ENCODE data around the gene DBH. TPM values are rescaled to one million over a fixed set of nuclear protein-coding genes. Genes with fewer than 3 reads are reported as not detected.
A peak's percentile ranks its signal among the peaks of the same experiment; 100 is the strongest.

DBH gene
- polyA plus RNA-seq, 3 donors: not detected

DNA sequence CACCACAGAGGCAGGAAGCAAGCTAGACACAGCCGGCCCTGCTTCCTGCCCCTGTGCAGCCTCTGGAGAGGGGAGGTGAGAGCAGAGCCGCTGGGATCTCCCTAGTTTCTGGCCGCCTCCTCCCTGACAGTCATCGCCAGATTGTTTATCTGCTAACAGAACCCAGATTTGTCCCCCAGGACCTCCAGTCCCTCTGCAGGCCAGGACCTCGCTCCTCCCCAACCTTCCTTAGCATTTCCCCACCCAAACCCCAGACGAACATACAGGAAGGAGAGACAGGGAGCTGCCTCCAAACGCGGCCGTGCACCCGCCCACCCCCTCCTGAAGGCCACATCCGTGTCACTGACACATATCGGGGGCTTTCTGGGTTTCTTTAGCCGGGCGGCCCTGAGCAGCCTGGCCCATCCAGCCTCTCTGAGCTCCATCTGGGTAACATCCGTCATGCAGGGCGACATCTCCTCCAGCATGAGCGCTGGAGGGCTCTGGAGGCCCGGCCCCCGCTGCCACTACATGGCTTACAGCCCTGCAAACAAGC, 47.5 kb downstream of the DBH start:
- H3K4me1 ChIP-seq (ENCODE audit: control insufficient read depth in 1 of 2, insufficient read depth in 2 of 2, low read length in 2 of 2): no peaks in the 10 kb centered on the region
- H3K9me3 ChIP-seq (replicated peaks in 1 of 2; ENCODE audit: control insufficient read depth in 1 of 2, insufficient read depth in 1 of 2, low read length in 2 of 2): no peaks in the 10 kb centered on the region
- H3K4me3 Mint-ChIP-seq: no peak overlapping the region
- 77% methylated on average over 19 of the region's 19 CpGs for WGBS (ENCODE audit: insufficient coverage)
- H3K36me3 Mint-ChIP-seq: no peaks in the 10 kb centered on the region
- H3K4me2 ChIP-seq (replicated peaks; ENCODE audit: extremely low read depth, low read length, poor library complexity, severe bottlenecking): no peak overlapping the region
- H3K4me3 ChIP-seq (replicated peaks in 1 of 3; ENCODE audit: low read depth in 2 of 3, low read length in 3 of 3): no peak overlapping the region
- H3K27ac Mint-ChIP-seq: peak overlapping the region in 2 of 7 donors; percentile 41 to 57
- H3K27ac ChIP-seq (ENCODE audit: low read depth in 1 of 2, low read length in 2 of 2): no peak overlapping the region
- H3K27me3 Mint-ChIP-seq (ENCODE audit: low read depth in 3 of 3): peaks cover 0 to 2% (median 2%) of the 10 kb centered on the region in 3 donors
- H3K4me1 Mint-ChIP-seq: no peaks in the 10 kb centered on the region
- no peaks in the 10 kb centered on the region for H4K20me1 ChIP-seq (ENCODE audit: insufficient read depth, low read length)
- TF ChIP-seq, protein P1, sequence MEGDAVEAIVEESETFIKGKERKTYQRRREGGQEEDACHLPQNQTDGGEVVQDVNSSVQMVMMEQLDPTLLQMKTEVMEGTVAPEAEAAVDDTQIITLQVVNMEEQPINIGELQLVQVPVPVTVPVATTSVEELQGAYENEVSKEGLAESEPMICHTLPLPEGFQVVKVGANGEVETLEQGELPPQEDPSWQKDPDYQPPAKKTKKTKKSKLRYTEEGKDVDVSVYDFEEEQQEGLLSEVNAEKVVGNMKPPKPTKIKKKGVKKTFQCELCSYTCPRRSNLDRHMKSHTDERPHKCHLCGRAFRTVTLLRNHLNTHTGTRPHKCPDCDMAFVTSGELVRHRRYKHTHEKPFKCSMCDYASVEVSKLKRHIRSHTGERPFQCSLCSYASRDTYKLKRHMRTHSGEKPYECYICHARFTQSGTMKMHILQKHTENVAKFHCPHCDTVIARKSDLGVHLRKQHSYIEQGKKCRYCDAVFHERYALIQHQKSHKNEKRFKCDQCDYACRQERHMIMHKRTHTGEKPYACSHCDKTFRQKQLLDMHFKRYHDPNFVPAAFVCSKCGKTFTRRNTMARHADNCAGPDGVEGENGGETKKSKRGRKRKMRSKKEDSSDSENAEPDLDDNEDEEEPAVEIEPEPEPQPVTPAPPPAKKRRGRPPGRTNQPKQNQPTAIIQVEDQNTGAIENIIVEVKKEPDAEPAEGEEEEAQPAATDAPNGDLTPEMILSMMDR (IDR thresholded peaks at IDR 0.05): no peak
- H2AFZ ChIP-seq (ENCODE audit: insufficient read depth, low read depth, low read length, poor library complexity, severe bottlenecking): no peak overlapping the region
- H3K9me3 Mint-ChIP-seq: no peaks in the 10 kb centered on the region
- H3K27me3 ChIP-seq (ENCODE audit: control insufficient read depth in 2 of 2, insufficient read depth in 2 of 2, low read length in 2 of 2): no peaks in the 10 kb centered on the region
- intact Hi-C loops (cut with micrococcal nuclease): no loop called here
- no peak overlapping the region for H3K9ac ChIP-seq (ENCODE audit: insufficient read depth, low read length, poor library complexity, severe bottlenecking)
- H3K36me3 ChIP-seq (replicated peaks in 1 of 2; ENCODE audit: control insufficient read depth in 1 of 2, insufficient read depth in 2 of 2, low read length in 2 of 2): no peaks in the 10 kb centered on the region
- no peaks in the 10 kb centered on the region for H3K79me2 ChIP-seq (ENCODE audit: insufficient read depth, low read length)
- DNase-seq: no peak

DNA sequence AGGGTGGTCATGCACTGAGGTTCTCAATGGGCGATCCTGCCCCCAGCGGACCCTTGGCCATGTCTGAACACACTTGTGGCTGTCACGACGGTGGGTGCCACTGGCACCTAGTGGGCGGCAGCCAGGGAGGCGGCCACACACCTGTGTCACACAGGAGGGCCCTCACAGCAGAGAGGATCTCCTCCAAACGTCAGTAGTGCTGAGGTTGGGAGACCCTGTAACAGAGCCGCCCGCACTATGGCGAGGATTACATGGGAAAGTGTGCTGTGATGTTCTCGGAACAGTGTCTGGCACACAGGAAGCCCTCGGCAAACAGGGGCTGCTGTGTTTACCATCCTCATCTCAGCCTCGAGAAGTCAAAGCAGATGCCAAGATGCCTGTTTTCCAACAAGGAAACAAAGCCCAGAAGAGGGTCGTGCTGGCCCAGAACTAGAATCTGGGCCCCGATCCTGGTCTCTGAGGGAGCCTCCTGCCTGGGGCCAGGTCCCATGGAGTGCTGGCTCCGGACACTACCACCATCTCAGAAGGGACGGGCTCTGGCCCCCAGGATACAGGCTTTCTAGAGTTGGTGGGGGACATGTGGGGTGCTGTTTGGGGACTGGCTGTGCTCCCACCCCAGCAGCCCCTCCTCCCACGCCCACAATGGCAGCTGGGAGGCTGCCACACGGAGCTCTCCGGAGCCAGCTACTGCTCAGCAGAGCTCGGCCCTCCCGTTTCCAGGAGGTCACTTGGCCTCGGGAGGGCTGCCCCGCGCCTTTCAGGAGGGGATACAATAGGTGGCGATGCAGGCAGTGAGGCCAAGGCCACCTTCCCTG, 48.2 kb downstream of the DBH start:
- Histone ChIP-seq H2AFZ (ENCODE audit: insufficient read depth, low read depth, low read length, poor library complexity, severe bottlenecking) (no peak overlapping the region), H3K27ac (ENCODE audit: low read depth in 1 of 2, low read length in 2 of 2) (no peak overlapping the region), H3K4me1 (ENCODE audit: control insufficient read depth in 1 of 2, insufficient read depth in 2 of 2, low read length in 2 of 2) (no peaks in the 10 kb centered on the region), H3K9me3 (replicated peaks in 1 of 2; ENCODE audit: control insufficient read depth in 1 of 2, insufficient read depth in 1 of 2, low read length in 2 of 2) (no peaks in the 10 kb centered on the region), H3K79me2 (ENCODE audit: insufficient read depth, low read length) (no peaks in the 10 kb centered on the region), H3K36me3 (replicated peaks in 1 of 2; ENCODE audit: control insufficient read depth in 1 of 2, insufficient read depth in 2 of 2, low read length in 2 of 2) (no peaks in the 10 kb centered on the region), H3K27me3 (ENCODE audit: control insufficient read depth in 2 of 2, insufficient read depth in 2 of 2, low read length in 2 of 2) (no peaks in the 10 kb centered on the region), H3K4me2 (replicated peaks; ENCODE audit: extremely low read depth, low read length, poor library complexity, severe bottlenecking) (no peak overlapping the region), H3K4me3 (replicated peaks in 1 of 3; ENCODE audit: low read depth in 2 of 3, low read length in 3 of 3) (no peak overlapping the region), H4K20me1 (ENCODE audit: insufficient read depth, low read length) (no peaks in the 10 kb centered on the region), H3K9ac (ENCODE audit: insufficient read depth, low read length, poor library complexity, severe bottlenecking) (no peak overlapping the region)
- H3K9me3 Mint-ChIP-seq: no peaks in the 10 kb centered on the region
- H3K4me3 Mint-ChIP-seq: no peak overlapping the region
- H3K27me3 Mint-ChIP-seq (ENCODE audit: low read depth in 3 of 3): peaks cover 0 to 2% (median 2%) of the 10 kb centered on the region in 3 donors
- no peak for DNase-seq
- 90% methylated on average over 21 of the region's 26 CpGs for WGBS (ENCODE audit: insufficient coverage)
- TF ChIP-seq, protein P1 (IDR thresholded peaks at IDR 0.05): no peak
- H3K27ac Mint-ChIP-seq: peak overlapping the region in 1 of 7 donors; percentile 57
- H3K36me3 Mint-ChIP-seq: no peaks in the 10 kb centered on the region
- intact Hi-C loops (cut with micrococcal nuclease): no loop called here
- H3K4me1 Mint-ChIP-seq: no peaks in the 10 kb centered on the region

Data from CD14-positive monocyte (primary cell).